IgD-negative memory B cell (primary cell): ENCODE data around the gene LAMA4. TPM values are rescaled to one million over a fixed set of nuclear protein-coding genes. Genes with fewer than 3 reads are reported as not detected.

Experiments
- H3K27ac Mint-ChIP-seq, 3 donors: one replicate each; pipeline ENCODE4 v1.8.0; 2020 to 2022; ENCODE audit warnings: mild to moderate bottlenecking in 3 of 3, mixed read lengths in 3 of 3, moderate library complexity in 1 of 3
- H3K27me3 Mint-ChIP-seq: one replicate; pipeline ENCODE4 v1.8.0; 2021; ENCODE audit warnings: mixed read lengths
- H3K36me3 Mint-ChIP-seq: one replicate; pipeline ENCODE4 v1.8.0; 2020; ENCODE audit warnings: mild to moderate bottlenecking, mixed read lengths
- H3K4me1 Mint-ChIP-seq, 3 donors: one replicate each; pipeline ENCODE4 v1.8.0; 2020 to 2022; ENCODE audit warnings: mixed read lengths in 3 of 3, mild to moderate bottlenecking in 1 of 3
- H3K4me3 Mint-ChIP-seq, 4 donors: one replicate each; pipeline ENCODE4 v1.8.0; 2020 to 2022; ENCODE audit warnings: mild to moderate bottlenecking in 4 of 4, mixed read lengths in 4 of 4, moderate library complexity in 3 of 4
- H3K9me3 Mint-ChIP-seq, 3 donors: one replicate each; pipeline ENCODE4 v1.8.0; 2020 to 2021; ENCODE audit warnings: mixed read lengths in 3 of 3, mild to moderate bottlenecking in 1 of 3
- polyA plus RNA-seq: library from polyadenylated mRNA; unstranded; fragments of 300-500 nt; fragmentation: Illumina TruSeq; gene quantifications from one replicate; pipeline ENCODE4 v1.2.3, GENCODE V29; 2021

The LAMA4 gene
- polyA plus RNA-seq, 1 donor from 2014 or later = not detected

DNA sequence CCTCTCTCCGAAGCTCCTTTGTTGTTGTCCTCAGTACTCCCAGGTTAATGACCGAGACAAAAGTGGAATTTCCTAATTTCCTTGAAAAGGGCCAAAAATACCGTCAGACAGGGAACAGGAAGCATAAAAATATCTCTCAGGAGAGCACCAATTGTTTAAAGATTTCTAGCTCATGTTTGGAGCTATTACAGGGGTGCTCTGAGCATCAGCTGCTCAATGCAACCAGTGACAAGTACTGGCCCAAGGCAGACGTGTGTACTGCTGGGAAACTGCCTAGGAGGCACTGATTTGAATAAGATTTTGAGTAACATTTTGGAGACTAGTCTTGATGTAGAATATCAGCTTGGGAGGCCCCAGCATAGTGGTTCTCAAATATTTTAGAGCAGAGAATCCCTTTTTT lies 17.3 kb downstream of the LAMA4 start:
- Mint-ChIP-seq H3K27ac (no peak overlapping the region), H3K4me1 (no peaks in the 10 kb centered on the region), H3K27me3 (peaks cover 13% of the 10 kb centered on the region), H3K9me3 (no peaks in the 10 kb centered on the region), H3K36me3 (no peaks in the 10 kb centered on the region), H3K4me3 (no peak overlapping the region)

DNA sequence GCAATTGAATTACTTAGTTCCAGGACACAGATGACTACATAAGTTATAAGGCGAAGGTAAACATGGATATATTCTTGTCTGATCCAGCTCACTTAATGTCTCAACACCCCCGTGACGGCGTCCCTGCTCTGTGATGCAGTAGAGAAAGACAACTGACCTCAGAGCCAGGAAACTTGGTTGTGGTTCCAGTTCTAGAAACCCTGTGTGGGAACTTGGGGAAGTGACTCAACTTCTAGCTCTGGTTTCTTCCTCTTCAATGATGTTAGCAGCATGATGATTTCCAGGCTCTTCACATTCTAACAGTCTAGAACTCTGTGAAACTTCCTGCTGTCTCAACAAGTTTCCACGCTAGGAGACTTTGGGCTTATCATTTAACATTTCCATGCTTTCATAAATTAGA lies 18.4 kb downstream of the LAMA4 start:
- Mint-ChIP-seq H3K27me3 (peaks cover 13% of the 10 kb centered on the region), H3K36me3 (no peaks in the 10 kb centered on the region), H3K27ac (no peak overlapping the region), H3K4me1 (no peaks in the 10 kb centered on the region), H3K9me3 (no peaks in the 10 kb centered on the region), H3K4me3 (no peak overlapping the region)

DNA sequence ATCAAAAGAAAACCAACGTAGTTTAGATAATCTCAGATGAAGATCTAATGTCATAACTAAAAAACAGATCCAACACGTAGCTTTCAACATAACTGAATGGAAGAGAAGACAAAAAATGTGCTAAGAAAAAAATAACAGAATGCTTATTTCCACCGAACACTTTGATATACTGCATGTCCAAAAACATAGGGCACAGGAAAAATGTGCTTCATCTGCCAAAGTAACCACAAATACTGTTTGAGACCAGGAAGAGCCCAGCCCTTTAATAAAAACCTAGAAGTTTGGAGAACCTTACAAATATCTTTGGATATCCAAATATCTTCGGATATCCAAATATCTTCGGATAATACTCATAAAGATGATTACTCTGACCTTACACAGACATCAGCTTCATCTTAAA lies 19.8 kb downstream of the LAMA4 start:
- H3K36me3 Mint-ChIP-seq = no peaks in the 10 kb centered on the region
- H3K27me3 Mint-ChIP-seq = peaks cover 13% of the 10 kb centered on the region
- no peak overlapping the region for H3K27ac Mint-ChIP-seq
- H3K4me1 Mint-ChIP-seq = no peaks in the 10 kb centered on the region
- no peak overlapping the region for H3K4me3 Mint-ChIP-seq
- H3K9me3 Mint-ChIP-seq = no peaks in the 10 kb centered on the region

DNA sequence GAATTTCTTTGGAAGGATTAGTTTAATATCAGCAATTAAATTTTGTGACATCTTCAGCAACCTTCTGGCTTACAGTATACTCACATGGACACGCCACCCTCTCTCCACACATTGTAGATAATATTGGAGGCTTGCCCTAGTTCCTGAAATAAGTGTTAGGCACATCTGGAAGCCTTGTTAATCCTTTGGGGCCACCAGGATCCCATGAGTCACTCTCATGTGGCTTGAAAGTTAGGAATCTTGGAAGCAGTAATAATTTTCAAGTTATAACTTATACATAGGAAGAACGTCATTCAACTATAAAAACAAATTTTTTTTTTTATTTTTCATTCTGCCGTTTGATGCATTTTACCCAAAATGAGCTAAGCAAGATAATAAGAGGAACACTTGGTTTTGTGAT lies 20.5 kb downstream of the LAMA4 start:
- no peaks in the 10 kb centered on the region for H3K9me3 Mint-ChIP-seq
- no peaks in the 10 kb centered on the region for H3K4me1 Mint-ChIP-seq
- peaks cover 13% of the 10 kb centered on the region for H3K27me3 Mint-ChIP-seq
- H3K4me3 Mint-ChIP-seq = no peak overlapping the region
- H3K27ac Mint-ChIP-seq = no peak overlapping the region
- no peaks in the 10 kb centered on the region for H3K36me3 Mint-ChIP-seq

DNA sequence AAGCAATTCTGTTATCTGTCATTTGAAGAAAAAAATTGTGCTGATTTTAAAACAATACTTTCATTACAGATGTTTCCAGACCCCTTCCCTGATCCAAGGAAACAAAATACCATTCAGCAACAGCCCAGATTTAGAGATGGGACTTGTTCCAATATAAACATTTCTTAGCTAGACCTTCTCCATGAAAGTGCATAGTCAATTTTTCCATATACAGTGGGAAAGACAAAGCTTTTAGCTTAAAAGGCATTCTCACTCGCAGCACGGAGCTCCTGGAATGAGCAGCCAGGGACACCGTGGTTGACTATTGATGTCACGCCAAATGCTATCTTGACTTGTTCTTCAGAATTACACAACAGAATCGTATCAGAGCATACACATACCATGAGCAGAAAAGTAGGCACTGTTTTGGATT lies 21.5 kb downstream of the LAMA4 start:
- no peak overlapping the region for H3K4me3 Mint-ChIP-seq
- H3K27ac Mint-ChIP-seq = no peak overlapping the region
- H3K27me3 Mint-ChIP-seq = peaks cover 10% of the 10 kb centered on the region
- no peaks in the 10 kb centered on the region for H3K36me3 Mint-ChIP-seq
- H3K4me1 Mint-ChIP-seq = no peaks in the 10 kb centered on the region
- no peaks in the 10 kb centered on the region for H3K9me3 Mint-ChIP-seq

DNA sequence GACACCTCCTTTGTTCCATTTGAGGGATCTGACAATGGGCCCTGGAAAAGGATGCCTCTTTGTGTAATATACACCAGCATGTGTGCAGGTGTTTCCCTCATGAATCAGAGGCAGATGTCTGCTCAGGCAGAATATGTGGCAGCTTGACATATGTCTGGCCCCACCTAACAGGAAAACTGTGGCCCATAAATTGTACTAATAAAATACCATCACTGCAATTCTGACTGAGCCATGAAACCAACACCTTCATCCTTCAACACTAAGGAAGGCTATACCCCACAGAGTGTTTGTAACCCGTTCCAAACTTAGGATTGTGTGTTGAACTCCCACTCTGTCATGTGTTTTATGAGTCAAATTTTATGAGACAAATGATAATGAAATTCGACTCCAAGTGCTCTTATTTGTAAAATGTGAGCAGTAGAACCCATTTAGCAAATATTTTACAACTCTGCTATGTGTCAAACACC lies 22.7 kb downstream of the LAMA4 start:
- Mint-ChIP-seq H3K27me3 (peaks cover 7% of the 10 kb centered on the region), H3K4me3 (no peak overlapping the region), H3K9me3 (no peaks in the 10 kb centered on the region), H3K27ac (no peak overlapping the region), H3K36me3 (no peaks in the 10 kb centered on the region), H3K4me1 (no peaks in the 10 kb centered on the region)

DNA sequence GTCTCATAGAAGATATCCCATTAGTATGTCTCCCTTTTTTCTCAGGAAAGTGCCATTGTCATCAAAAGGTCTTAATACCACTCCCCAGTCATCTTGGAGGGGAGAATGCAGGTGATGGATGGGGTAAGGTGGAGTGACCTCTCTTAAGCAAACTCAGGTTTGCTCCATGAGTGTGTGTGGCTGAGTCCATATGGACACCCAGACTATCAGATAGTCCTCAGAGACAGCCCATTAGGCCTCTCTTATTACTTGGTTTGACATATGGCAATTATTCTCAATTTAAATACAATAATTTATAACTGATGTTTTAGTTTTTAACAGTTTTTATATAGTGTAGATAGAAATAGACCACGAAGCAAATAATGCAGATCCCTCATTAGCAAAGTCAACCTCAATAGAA lies 23.2 kb downstream of the LAMA4 start:
- no peak overlapping the region for H3K27ac Mint-ChIP-seq
- H3K4me1 Mint-ChIP-seq = no peaks in the 10 kb centered on the region
- H3K4me3 Mint-ChIP-seq = no peak overlapping the region
- H3K36me3 Mint-ChIP-seq = no peaks in the 10 kb centered on the region
- H3K9me3 Mint-ChIP-seq = no peaks in the 10 kb centered on the region
- peaks cover 7% of the 10 kb centered on the region for H3K27me3 Mint-ChIP-seq

DNA sequence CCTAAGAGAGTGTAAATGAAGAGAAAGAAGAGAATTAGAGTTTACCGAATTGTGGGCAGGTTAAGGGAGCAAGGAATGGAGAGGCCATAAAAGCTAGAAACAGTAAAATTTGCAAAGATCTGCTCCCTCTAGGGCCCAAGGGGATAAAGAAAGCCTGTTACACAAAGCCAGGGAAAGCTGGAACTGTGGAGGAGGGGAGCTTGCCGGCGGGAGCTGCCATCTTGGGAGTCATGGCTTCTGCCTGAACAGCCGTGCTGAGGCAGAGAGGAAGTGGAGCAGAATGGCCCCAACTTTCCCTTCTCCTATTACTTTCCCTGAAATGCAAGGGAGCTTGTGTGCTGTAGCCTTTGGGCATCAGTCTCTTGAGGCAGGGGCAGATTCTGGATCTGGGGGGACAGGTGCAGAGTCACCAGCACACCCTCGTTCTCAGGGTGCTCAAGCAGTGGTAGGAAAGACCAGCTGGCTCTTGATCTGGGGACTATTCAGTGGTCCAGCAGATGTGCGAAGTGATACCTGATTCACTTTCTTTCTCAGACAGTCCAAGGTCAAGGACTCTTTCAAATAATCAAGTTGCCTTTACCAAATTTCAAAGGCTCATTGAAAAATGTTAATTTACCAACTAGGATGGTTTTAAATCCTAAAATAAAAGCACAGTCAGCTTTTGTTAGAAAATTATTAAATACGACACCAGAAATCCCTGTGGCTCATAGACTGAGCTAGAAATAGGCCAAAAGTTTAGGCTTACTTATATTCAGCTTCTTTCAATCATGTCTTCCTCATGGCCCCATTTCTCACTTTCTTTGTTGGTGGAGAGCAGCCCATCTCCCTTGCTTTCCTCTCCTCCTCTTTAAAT lies 25.7 kb downstream of the LAMA4 start:
- Mint-ChIP-seq H3K4me1 (no peaks in the 10 kb centered on the region), H3K27me3 (peaks cover 4% of the 10 kb centered on the region), H3K27ac (no peak overlapping the region), H3K4me3 (no peak overlapping the region), H3K9me3 (peaks cover 0 to 1% (median 0%) of the 10 kb centered on the region in 3 donors), H3K36me3 (no peaks in the 10 kb centered on the region)

DNA sequence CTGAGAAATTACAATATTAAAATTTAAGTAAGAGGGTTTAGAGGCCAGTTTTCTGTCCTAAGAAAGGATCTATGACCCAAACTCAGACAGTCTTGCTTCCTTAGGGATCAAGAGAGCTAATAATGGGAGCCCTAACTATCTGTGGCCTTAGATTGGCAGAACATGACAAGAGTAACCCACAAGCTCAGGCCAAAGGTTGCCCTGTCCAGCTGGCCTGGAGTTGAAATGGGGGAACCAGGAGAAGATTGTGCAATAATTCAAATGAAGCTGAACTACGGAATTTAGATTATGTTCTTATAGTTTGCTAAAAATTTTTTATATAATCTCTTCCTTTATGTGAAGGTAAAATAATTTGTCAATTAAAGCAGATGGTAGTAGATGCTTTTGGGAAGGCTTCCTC lies 26.4 kb downstream of the LAMA4 start:
- Mint-ChIP-seq H3K36me3 (no peaks in the 10 kb centered on the region), H3K9me3 (peaks cover 0 to 1% (median 0%) of the 10 kb centered on the region in 3 donors), H3K4me1 (no peaks in the 10 kb centered on the region), H3K27ac (no peak overlapping the region), H3K4me3 (no peak overlapping the region), H3K27me3 (peaks cover 2% of the 10 kb centered on the region)

DNA sequence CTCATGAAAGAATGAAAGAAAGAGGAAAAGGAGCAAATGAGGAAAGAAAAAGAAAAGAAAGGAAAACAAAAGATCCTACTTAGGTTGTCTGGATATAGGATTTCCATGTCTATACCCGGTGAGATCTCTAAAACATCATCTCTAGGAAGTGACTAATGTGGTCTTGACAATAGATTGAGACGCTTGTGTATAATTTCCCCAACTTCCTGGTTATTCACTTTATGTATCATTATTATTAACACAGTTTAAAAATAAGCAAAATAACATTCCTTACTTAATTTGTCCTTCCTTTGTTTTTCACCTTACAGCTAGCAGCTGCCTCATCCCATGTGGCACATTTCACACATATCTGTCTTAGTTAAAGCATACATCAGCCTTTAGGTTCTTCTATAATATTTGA lies 27.0 kb downstream of the LAMA4 start:
- no peak overlapping the region for H3K27ac Mint-ChIP-seq
- H3K4me1 Mint-ChIP-seq = no peaks in the 10 kb centered on the region
- H3K9me3 Mint-ChIP-seq = peaks cover 0 to 1% (median 0%) of the 10 kb centered on the region in 3 donors
- no peaks in the 10 kb centered on the region for H3K36me3 Mint-ChIP-seq
- no peak overlapping the region for H3K4me3 Mint-ChIP-seq
- H3K27me3 Mint-ChIP-seq = no peaks in the 10 kb centered on the region

DNA sequence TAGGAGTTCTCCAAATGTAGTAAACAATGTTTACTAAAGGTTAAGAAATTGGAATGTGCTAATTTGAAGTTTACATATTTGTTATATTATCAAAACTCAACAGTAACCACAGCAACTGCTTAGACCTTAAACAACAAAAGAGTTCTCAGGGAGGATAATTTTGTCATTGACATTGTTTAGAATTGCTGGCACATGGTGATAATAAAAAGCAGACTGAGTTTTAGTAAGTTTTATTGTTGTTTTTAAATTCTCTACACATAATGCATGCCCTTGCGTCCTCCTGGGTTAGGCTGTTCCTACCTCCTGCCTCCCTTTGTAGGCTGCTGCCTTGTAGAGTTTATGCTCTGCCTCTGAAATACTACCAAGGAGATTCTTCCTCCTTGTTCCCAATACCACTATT lies 28.7 kb downstream of the LAMA4 start:
- Mint-ChIP-seq H3K4me3 (no peak overlapping the region), H3K9me3 (peaks cover 0 to 1% (median 0%) of the 10 kb centered on the region in 3 donors), H3K27ac (no peak overlapping the region), H3K4me1 (no peaks in the 10 kb centered on the region), H3K36me3 (no peaks in the 10 kb centered on the region), H3K27me3 (no peaks in the 10 kb centered on the region)

DNA sequence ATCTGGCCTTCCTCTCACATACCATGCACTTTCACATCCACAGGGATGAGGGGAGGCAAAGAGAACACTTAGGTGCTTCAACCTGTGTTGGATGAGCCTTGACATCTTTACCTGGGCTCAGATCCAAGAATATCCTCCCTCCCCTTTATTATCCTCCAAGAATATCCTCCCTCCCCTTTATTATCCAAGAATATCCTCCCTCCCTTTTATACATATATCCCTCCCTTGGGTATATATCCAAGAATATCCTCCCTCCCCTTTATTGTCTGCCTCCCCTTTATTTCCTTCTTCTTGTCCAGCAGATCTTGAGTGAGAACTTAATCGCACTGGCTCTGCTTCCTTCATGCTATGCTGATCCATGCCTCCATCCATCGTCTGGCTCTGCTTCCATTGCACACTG lies 30.3 kb downstream of the LAMA4 start:
- no peak overlapping the region for H3K27ac Mint-ChIP-seq
- H3K9me3 Mint-ChIP-seq = peaks cover 0 to 1% (median 0%) of the 10 kb centered on the region in 3 donors
- no peak overlapping the region for H3K4me3 Mint-ChIP-seq
- peaks cover 2% of the 10 kb centered on the region for H3K27me3 Mint-ChIP-seq
- H3K36me3 Mint-ChIP-seq = no peaks in the 10 kb centered on the region
- H3K4me1 Mint-ChIP-seq = no peaks in the 10 kb centered on the region

DNA sequence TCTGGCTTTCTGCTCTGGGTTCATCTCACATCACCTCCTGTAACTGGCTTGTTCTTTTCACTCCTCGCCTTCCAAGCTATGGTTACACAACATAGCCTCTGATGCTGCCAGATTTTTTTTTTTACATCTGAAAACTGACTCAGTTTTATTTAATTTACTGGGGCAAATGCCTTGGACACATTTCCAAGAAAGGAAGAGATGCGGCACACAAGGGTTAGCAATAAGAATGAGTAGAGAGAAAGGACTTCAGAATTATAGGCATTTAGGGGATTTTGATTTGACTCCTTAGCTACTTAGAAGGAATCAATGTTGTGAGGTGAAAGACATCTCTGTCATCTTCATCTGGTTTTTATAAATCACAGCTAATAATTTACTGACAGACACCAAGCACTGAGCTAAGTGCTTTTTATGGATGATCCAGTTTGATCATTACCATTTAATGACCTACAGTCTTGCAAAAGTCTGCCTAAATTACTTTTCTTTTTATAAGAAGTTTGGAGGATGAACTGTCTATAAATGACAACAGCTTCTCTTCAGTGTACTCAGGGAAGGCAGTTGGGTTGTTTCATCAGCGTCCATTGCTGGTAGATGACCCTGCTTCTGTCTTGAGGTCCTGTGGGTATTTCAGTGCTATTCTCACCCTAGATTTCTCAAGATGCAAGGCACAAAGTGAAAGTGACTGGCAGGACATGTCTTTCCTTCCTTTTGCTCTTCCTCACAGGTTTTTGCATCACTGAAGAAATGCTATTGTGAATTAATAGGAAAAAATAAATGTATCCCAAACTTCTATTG lies 31.1 kb downstream of the LAMA4 start:
- Mint-ChIP-seq H3K27me3 (peaks cover 2% of the 10 kb centered on the region), H3K4me1 (no peaks in the 10 kb centered on the region), H3K9me3 (peaks cover 0 to 1% (median 0%) of the 10 kb centered on the region in 3 donors)

DNA sequence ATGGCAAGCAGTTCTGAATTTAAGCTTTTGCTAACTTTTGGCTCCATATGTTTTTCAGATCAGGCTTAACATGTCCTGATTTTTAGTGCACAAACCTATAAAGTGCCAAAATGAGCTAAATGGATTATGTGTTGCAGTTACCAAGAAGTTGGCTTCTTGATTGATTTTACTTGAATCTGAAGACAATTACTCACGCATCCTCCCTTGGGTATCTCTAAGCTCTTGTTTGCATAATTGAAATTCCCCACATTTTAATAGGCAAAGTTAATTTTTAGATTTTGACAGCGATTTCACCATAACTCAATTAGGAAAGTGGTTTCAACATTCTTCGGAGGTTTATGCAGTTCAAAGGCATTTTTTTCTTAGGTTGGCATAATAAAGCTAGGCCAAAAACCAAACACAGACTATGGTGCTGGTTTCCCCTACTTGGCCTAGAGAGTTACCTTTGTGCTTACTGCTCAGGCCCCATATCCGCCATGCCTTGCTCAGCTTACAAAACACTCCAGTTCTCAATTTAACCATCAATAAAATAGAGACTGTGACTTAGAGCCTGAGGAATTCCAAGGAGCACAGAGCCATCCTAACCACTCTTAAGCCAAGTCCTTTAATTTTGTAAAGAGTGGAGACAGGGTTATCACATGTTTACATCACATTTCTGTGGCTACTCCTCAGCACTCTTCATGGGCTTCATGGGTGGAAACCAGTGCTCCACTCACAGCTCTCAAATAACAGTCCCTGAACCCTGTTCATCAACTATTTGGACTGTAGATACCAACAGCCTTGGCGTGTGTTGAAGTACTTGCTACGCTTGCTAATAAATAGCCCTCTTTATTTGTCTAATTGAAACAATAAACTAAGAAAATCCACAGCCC lies 32.1 kb downstream of the LAMA4 start:
- H3K27ac Mint-ChIP-seq = no peak overlapping the region
- no peaks in the 10 kb centered on the region for H3K4me1 Mint-ChIP-seq
- H3K9me3 Mint-ChIP-seq = peaks cover 0 to 1% (median 0%) of the 10 kb centered on the region in 3 donors
- H3K36me3 Mint-ChIP-seq = no peaks in the 10 kb centered on the region
- H3K27me3 Mint-ChIP-seq = peaks cover 2% of the 10 kb centered on the region
- no peak overlapping the region for H3K4me3 Mint-ChIP-seq

More for the DNA sequence above, 31.1 kb downstream of the LAMA4 start:
- Mint-ChIP-seq H3K27ac (no peak overlapping the region), H3K4me3 (no peak overlapping the region), H3K36me3 (no peaks in the 10 kb centered on the region)

DNA sequence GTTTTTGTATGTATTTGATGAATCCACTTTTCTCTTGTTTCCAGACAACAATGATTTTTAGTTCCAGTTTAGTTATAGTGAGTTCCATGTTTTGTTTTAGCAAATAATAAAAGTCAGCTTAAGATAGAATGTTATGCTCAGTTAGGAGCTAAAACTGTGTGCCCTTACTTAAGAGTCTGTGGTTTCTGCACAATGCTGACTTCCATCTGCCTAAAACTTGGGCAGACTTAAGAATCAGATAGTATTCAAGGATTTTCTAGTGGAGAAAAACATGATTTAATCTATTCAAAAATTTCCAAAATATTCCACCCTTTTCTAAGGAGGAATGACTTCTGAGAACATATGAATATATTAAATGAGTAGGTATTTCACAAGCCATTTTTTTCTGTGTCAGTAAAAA lies 32.8 kb downstream of the LAMA4 start:
- Mint-ChIP-seq H3K27me3 (peaks cover 2% of the 10 kb centered on the region), H3K4me1 (no peaks in the 10 kb centered on the region), H3K4me3 (no peak overlapping the region), H3K27ac (no peak overlapping the region), H3K36me3 (no peaks in the 10 kb centered on the region), H3K9me3 (peaks cover 0 to 1% (median 0%) of the 10 kb centered on the region in 3 donors)
